Panc1 (cell line): ENCODE results near the gene GFY. TPM values are rescaled to one million over a fixed set of nuclear protein-coding genes. Genes with fewer than 3 reads are reported as not detected.

Source experiments
- ATAC-seq: fragments of 200-7000 bp; cut with Tn5 transposase; 2 replicates; pipeline ENCODE4 v1.9.1; 2020; ENCODE audit warnings: mild to moderate bottlenecking, moderate library complexity
- BruUV-seq: library from RNA; stranded (reverse); fragments of 400-500 nt; replicated peaks from 2 replicates; lab custom pipeline; 2021; lab: Mats Ljungman, UMichigan
- CTCF ChIA-PET: fragments of 300-600 bp; sonication (Branson Sonifier 250); formaldehyde crosslinking; loops from one replicate; lab custom pipeline; 2022; ENCODE audit warnings: antibody characterized with exemption; lab: Charles Lee
- POLR2A ChIA-PET: fragments of 300-600 bp; sonication (Branson Sonifier 250); formaldehyde crosslinking; loops from one replicate; lab custom pipeline; 2022; ENCODE audit warnings: antibody characterized with exemption; lab: Charles Lee
- DNase-seq: peaks from one replicate; pipeline ENCODE4 v3.0.0-alpha.2; 2010; ENCODE audit warnings: low read depth, low spot score
- H3K27ac ChIP-seq: 2 replicates; pipeline ENCODE4 v1.5.1; 2011; ENCODE audit warnings: mild to moderate bottlenecking, low read length, inconsistent platforms
- H3K27me3 ChIP-seq: fragments of 200-500 bp; sonication (Bioruptor generic); 2 replicates; pipeline ENCODE4 v1.6.0; 2014; ENCODE audit warnings: low read length, inconsistent platforms; ENCODE audit not compliant: control insufficient read depth, insufficient read depth
- H3K36me3 ChIP-seq: fragments of 200-500 bp; sonication (Bioruptor generic); 2 replicates; pipeline ENCODE4 v1.5.1; 2014; ENCODE audit warnings: inconsistent platforms, mild to moderate bottlenecking, low read length, moderate library complexity; ENCODE audit not compliant: control insufficient read depth, insufficient read depth
- H3K4me1 ChIP-seq: 2 replicates; pipeline ENCODE4 v1.5.1; 2011; ENCODE audit warnings: inconsistent platforms, mild to moderate bottlenecking, low read length, moderate library complexity; ENCODE audit not compliant: control insufficient read depth, insufficient read depth
- H3K4me3 ChIP-seq, 2 experiments: 2 replicates each; pipeline ENCODE4 v1.5.1; 2011 to 2012; ENCODE audit warnings: low read depth in 2 of 2, low read length in 2 of 2, mild to moderate bottlenecking in 2 of 2, inconsistent platforms in 1 of 2, moderate library complexity in 1 of 2
- H3K9me3 ChIP-seq: fragments of 200-500 bp; sonication (Bioruptor generic); 2 replicates; pipeline ENCODE4 v1.5.1; 2014; ENCODE audit warnings: low read depth, mild to moderate bottlenecking, inconsistent platforms, low read length, moderate library complexity; ENCODE audit not compliant: control insufficient read depth, insufficient read depth
- CTCF ChIP-seq: fragments of 450-650 bp; IDR thresholded peaks from 2 replicates; pipeline ENCODE4 v1.5.1; 2017; ENCODE audit warnings: mild to moderate bottlenecking
- POLR2AphosphoS5 ChIP-seq: IDR thresholded peaks from 2 replicates; pipeline ENCODE4 v1.6.1; 2012; ENCODE audit warnings: mild to moderate bottlenecking, low read depth, low read length, moderate library complexity
- REST ChIP-seq, 2 experiments: IDR thresholded peaks; 2 replicates each; pipeline ENCODE4 v1.6.1; 2011 to 2012; ENCODE audit warnings: low read depth in 2 of 2, control low read depth in 1 of 2, low read length in 1 of 2, mild to moderate bottlenecking in 1 of 2, moderate library complexity in 1 of 2; ENCODE audit not compliant: insufficient read depth in 1 of 2
- SIN3A ChIP-seq: IDR thresholded peaks from 2 replicates; pipeline ENCODE4 v1.6.1; 2012; ENCODE audit warnings: low read depth, mild to moderate bottlenecking, low read length, moderate library complexity, borderline replicate concordance; ENCODE audit not compliant: insufficient read depth
- TCF7L2 ChIP-seq: IDR thresholded peaks from 2 replicates; pipeline ENCODE4 v1.6.1; 2011; ENCODE audit warnings: mild to moderate bottlenecking, low read depth, low read length, inconsistent platforms
- in situ Hi-C: cut with HindIII; loops from 2 replicates; pipeline ENCODE4 v1.10.0; 2016; ENCODE audit warnings: low sequenced_read_pairs, low pct_unique_long_range_greater_than_20kb
- intact Hi-C: fragments of 100-400 bp; cut with micrococcal nuclease; formaldehyde crosslinking; loops from one replicate; pipeline ENCODE4 v1.10.0; 2022; ENCODE audit not compliant: unreplicated experiment
- total RNA-seq: library from RNA; stranded (reverse); gene quantifications from one replicate; pipeline ENCODE4 v1.2.1, GENCODE V29; 2021; ENCODE audit not compliant: unreplicated experiment

The GFY gene
- total RNA-seq, 1 experiment from 2014 or later, result not detected

- in situ Hi-C loops (no loop called here), intact Hi-C loops (no loop called here)
- H3K27me3 ChIP-seq, result no peaks in the 10 kb centered on the region
- H3K4me3 ChIP-seq, result no peak overlapping the region
- ChIA-PET POLR2A (no interaction called here), CTCF (interaction anchor here (0.6 kb wide), 1 partner anchor 119 kb away, joined by 5 read pairs; the partner anchor contains the start of gene RCN3)
- BruUV-seq, result no TSS peak
- no peaks in the 10 kb centered on the region for H3K9me3 ChIP-seq
- TF ChIP-seq REST (IDR thresholded peaks at IDR 0.05; ENCODE audit: insufficient read depth in 1 of 2, low read depth in 2 of 2, low read length in 1 of 2), result no peak
- no peak for TF ChIP-seq CTCF
- TF ChIP-seq SIN3A, result no peak
- TF ChIP-seq POLR2AphosphoS5, result no peak
- TF ChIP-seq TCF7L2, result no peak
- ATAC-seq, result no peak
- no peaks in the 10 kb centered on the region for H3K36me3 ChIP-seq
- DNase-seq, result no peak
- H3K4me1 ChIP-seq, result no peaks in the 10 kb centered on the region
- H3K27ac ChIP-seq, result no peak overlapping the region
These were observed 16.3 kb upstream of the GFY start for GRCh38 chr19:49408816-49409440.

- H3K36me3 ChIP-seq, result no peaks in the 10 kb centered on the region
- ChIA-PET CTCF (no interaction called here), POLR2A (no interaction called here)
- no peaks in the 10 kb centered on the region for H3K9me3 ChIP-seq
- no peak for TF ChIP-seq TCF7L2
- no peak for TF ChIP-seq REST (IDR thresholded peaks at IDR 0.05; ENCODE audit: insufficient read depth in 1 of 2, low read depth in 2 of 2, low read length in 1 of 2)
- TF ChIP-seq SIN3A, result no peak
- no peak for TF ChIP-seq CTCF
- no peak for TF ChIP-seq POLR2AphosphoS5
- no peak for DNase-seq
- BruUV-seq, result no TSS peak
- no peaks in the 10 kb centered on the region for H3K27me3 ChIP-seq
- H3K4me3 ChIP-seq, result no peak overlapping the region
- no peak for ATAC-seq
- in situ Hi-C loops (no loop called here), intact Hi-C loops (no loop called here)
- H3K4me1 ChIP-seq, result no peaks in the 10 kb centered on the region
- H3K27ac ChIP-seq, result no peak overlapping the region
These were observed 15.7 kb upstream of the GFY start for GRCh38 chr19:49409441-49410029.
